Hepatocyte (in vitro differentiated cells): ENCODE data around the gene ABCG2. TPM values are rescaled to one million over a fixed set of nuclear protein-coding genes. Genes with fewer than 3 reads are reported as not detected.
A peak's percentile ranks its signal among the peaks of the same experiment; 100 is the strongest.

Experiments used
- DNase-seq: peaks from one replicate; pipeline ENCODE4 v3.0.0-alpha.2; 2016; ENCODE audit warnings: low spot score
- H2AFZ ChIP-seq: fragments of 200-600 bp; sonication (generic); 2 replicates; pipeline ENCODE4 v1.6.0; 2016; ENCODE audit warnings: antibody characterized with exemption, mild to moderate bottlenecking
- H3K27ac ChIP-seq: fragments of 200-600 bp; sonication (generic); 2 replicates; pipeline ENCODE4 v1.5.1; 2016; ENCODE audit warnings: mild to moderate bottlenecking
- H3K27me3 ChIP-seq: fragments of 200-600 bp; sonication (generic); 2 replicates; pipeline ENCODE4 v1.6.1; 2016
- H3K36me3 ChIP-seq: fragments of 200-600 bp; sonication (generic); replicated peaks from 2 replicates; pipeline ENCODE4 v1.5.1; 2016; ENCODE audit warnings: low read depth; ENCODE audit not compliant: insufficient read depth
- H3K4me1 ChIP-seq: fragments of 200-600 bp; sonication (generic); 2 replicates; pipeline ENCODE4 v1.5.1; 2016; ENCODE audit warnings: mild to moderate bottlenecking, moderate library complexity; ENCODE audit not compliant: insufficient read depth
- H3K4me2 ChIP-seq: fragments of 200-600 bp; sonication (generic); 2 replicates; pipeline ENCODE4 v1.6.0; 2016
- H3K4me3 ChIP-seq: fragments of 200-600 bp; sonication (generic); 2 replicates; pipeline ENCODE4 v1.5.1; 2016; ENCODE audit warnings: mild to moderate bottlenecking
- H3K79me2 ChIP-seq: fragments of 200-600 bp; sonication (generic); 2 replicates; pipeline ENCODE4 v1.6.0; 2017; ENCODE audit warnings: mild to moderate bottlenecking
- H3K9me2 ChIP-seq: fragments of 200-600 bp; sonication (generic); replicated peaks from 2 replicates; pipeline ENCODE4 v1.6.0; 2017; ENCODE audit warnings: mild to moderate bottlenecking; ENCODE audit not compliant: insufficient read depth
- H3K9me3 ChIP-seq: fragments of 200-600 bp; sonication (generic); 2 replicates; pipeline ENCODE4 v1.5.1; 2016; ENCODE audit warnings: low read depth, mild to moderate bottlenecking
- H4K20me1 ChIP-seq: fragments of 200-600 bp; sonication (generic); 2 replicates; pipeline ENCODE4 v1.6.0; 2016; ENCODE audit warnings: mild to moderate bottlenecking; ENCODE audit not compliant: insufficient read depth, poor library complexity, severe bottlenecking
- CTCF ChIP-seq: fragments of 200-600 bp; sonication (generic); IDR thresholded peaks from 2 replicates; pipeline ENCODE4 v1.5.1; 2016; ENCODE audit warnings: antibody characterized with exemption, mild to moderate bottlenecking; ENCODE audit not compliant: poor library complexity
- EZH2 ChIP-seq: fragments of 200-600 bp; sonication (generic); IDR thresholded peaks from 2 replicates; pipeline ENCODE4 v1.6.1; 2016; ENCODE audit warnings: antibody characterized with exemption, mild to moderate bottlenecking, borderline replicate concordance
- EZH2phosphoT487 ChIP-seq: fragments of 200-600 bp; sonication (generic); IDR thresholded peaks from one replicate; pipeline ENCODE4 v1.6.1; 2018; ENCODE audit warnings: antibody characterized with exemption, mild to moderate bottlenecking, low read depth, moderate library complexity; ENCODE audit not compliant: unreplicated experiment, severe bottlenecking
- WGBS: methylation state at CpG from one replicate; pipeline ENCODE4 v1.1.6; 2016; ENCODE audit warnings: low lambda C conversion rate; ENCODE audit errors: missing lambda C conversion rate; 5-methylcytosine and 5-hydroxymethylcytosine counted together
- polyA plus RNA-seq: library from polyadenylated mRNA; unstranded; fragments of >200 nt; fragmentation: Nextera tagmentation; extraction: Ambion mirVana; gene quantifications from 2 replicates; pipeline ENCODE4 v1.2.1, GENCODE V29; 2016
- total RNA-seq: library from RNA; depleted of rRNA; stranded (reverse); fragments of >200 nt; gene quantifications from 2 replicates; pipeline ENCODE4 v1.2.3, GENCODE V29; 2014

The ABCG2 gene
- total and polyA plus RNA-seq, 2 experiments from 2014 or later = 3.7 to 11.6 TPM

DNA sequence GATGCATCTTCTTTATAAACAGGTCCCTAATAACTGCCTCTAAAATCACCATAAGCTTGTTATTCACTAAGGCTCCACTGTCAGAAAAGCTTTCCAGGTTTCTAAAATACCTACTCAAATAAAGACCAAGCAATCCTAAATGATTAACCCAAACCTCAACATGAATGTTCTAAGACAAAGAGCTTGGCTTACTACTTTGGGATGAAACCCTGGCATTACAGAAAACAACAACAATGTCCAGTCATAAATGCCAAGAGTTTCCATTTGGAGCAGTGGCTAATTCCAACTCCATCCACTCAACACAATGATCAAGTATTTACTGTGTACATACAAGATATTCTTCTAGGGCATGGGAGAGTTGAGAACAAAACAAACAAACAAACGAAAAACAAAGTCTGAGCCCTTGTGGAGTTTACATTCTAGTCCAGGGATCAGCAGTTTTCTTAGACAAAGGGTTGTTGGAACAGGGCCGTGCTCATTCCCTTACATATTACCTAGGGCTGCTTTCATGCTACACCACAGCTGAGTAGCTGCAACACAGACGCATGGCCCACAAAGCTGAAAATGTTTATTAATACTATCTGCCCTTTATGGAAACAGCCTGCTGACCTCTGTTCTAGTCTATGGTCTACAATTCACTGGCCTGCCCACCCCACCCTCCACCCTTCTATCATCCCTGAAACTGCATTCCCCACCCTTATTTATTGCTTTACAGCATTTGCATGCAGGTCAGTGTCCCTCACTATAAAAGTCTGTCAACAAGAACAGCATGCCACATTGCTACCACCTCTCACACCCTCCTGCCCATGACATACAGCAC lies 23.7 kb downstream of the ABCG2 start:
- WGBS = 72% methylated on average over 3 of the region's 3 CpGs
- peak; percentile 15 for DNase-seq
- no peaks in the 10 kb centered on the region for H4K20me1 ChIP-seq
- H2AFZ ChIP-seq = no peak overlapping the region
- H3K27ac ChIP-seq = peak overlapping the region; percentile 61
- TF ChIP-seq EZH2phosphoT487 (no peak), CTCF (no peak), EZH2 (no peak)
- peaks cover 10% of the 10 kb centered on the region for H3K4me1 ChIP-seq
- H3K9me2 ChIP-seq = no peaks in the 10 kb centered on the region
- no peak overlapping the region for H3K4me3 ChIP-seq
- H3K4me2 ChIP-seq = no peak overlapping the region
- no peaks in the 10 kb centered on the region for H3K9me3 ChIP-seq
- H3K36me3 ChIP-seq = no peaks in the 10 kb centered on the region
- no peaks in the 10 kb centered on the region for H3K79me2 ChIP-seq
- no peaks in the 10 kb centered on the region for H3K27me3 ChIP-seq

- H3K4me1 ChIP-seq = peaks cover 10% of the 10 kb centered on the region
- no peaks in the 10 kb centered on the region for H3K9me3 ChIP-seq
- no peak overlapping the region for H3K4me3 ChIP-seq
- TF ChIP-seq CTCF (no peak), EZH2phosphoT487 (no peak), EZH2 (no peak)
- no peaks in the 10 kb centered on the region for H3K27me3 ChIP-seq
- DNase-seq = no peak
- H3K9me2 ChIP-seq = no peaks in the 10 kb centered on the region
- no peaks in the 10 kb centered on the region for H3K79me2 ChIP-seq
- no peaks in the 10 kb centered on the region for H4K20me1 ChIP-seq
- no peak overlapping the region for H3K27ac ChIP-seq
- WGBS = 67% methylated on average over 1 of the region's 1 CpG
- no peak overlapping the region for H3K4me2 ChIP-seq
- H2AFZ ChIP-seq = no peak overlapping the region
- no peaks in the 10 kb centered on the region for H3K36me3 ChIP-seq
Observed at GRCh38 chr4:88134111-88134510, 24.3 kb downstream of the ABCG2 start.

- Histone ChIP-seq H3K27me3 (no peaks in the 10 kb centered on the region), H2AFZ (no peak overlapping the region), H3K79me2 (no peaks in the 10 kb centered on the region), H3K4me1 (peaks cover 10% of the 10 kb centered on the region), H3K27ac (no peak overlapping the region), H4K20me1 (no peaks in the 10 kb centered on the region), H3K4me2 (no peak overlapping the region), H3K4me3 (no peak overlapping the region), H3K9me2 (no peaks in the 10 kb centered on the region), H3K9me3 (no peaks in the 10 kb centered on the region), H3K36me3 (no peaks in the 10 kb centered on the region)
- WGBS = 91% methylated on average over 9 of the region's 9 CpGs
- no peak for TF ChIP-seq EZH2phosphoT487
- TF ChIP-seq CTCF = no peak
- no peak for TF ChIP-seq EZH2
- DNase-seq = no peak
Observed at GRCh38 chr4:88130544-88131305, 27.7 kb downstream of the ABCG2 start.
